Activated CD8-positive, alpha-beta memory T cell treated with anti-CD3 and anti-CD28 coated beads, Interleukin-2, amount 50 U/mL, for 1 hour (primary cell): ENCODE measurements around the gene CRYBA1.
"Not testable (repeated sequence)": the region's sequence is repeated elsewhere in the genome, so short reads cannot be mapped to it uniquely, and the experiment has no call there.

Experiments used
- DNase-seq: peaks from one replicate; pipeline ENCODE4 v3.0.0-alpha.2; 2020; ENCODE audit errors: extremely low read depth

CRYBA1 gene

GRCh38 chr17:29246628-29247027 lies at the start of gene CRYBA1:
TSS of gene CRYBA1 (plus strand) at chr17:29246859. CDS start at chr17:29246864, 5 bp downstream.
- DNase-seq: no peak

GRCh38 chr17:29197516-29198272 lies 49.0 kb upstream of the CRYBA1 start:
- DNase-seq: no peak

- DNase-seq: not testable (repeated sequence)
Measured at GRCh38 chr17:29204068-29204804, 42.4 kb upstream of the CRYBA1 start.

DNA sequence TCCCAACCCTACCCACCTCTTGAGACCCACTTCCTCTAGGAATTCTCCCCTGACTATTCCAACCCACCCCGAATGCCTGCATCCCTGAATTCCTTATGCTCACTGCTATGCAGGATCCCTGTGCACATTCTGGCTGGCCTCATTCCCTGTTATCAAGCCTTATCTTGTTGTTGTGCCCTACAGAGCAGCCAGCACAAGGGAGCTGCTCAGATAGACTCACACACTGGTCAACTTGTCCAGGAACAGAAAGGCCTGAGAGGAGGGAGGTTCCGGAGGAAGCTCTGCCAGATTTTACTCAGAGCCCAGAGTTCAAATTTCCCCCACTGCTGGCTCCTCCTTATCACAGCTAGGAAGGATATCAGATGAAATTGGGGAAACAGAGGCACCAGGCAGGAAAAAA lies 41.6 kb upstream of the CRYBA1 start:
- DNase-seq: no peak

DNA sequence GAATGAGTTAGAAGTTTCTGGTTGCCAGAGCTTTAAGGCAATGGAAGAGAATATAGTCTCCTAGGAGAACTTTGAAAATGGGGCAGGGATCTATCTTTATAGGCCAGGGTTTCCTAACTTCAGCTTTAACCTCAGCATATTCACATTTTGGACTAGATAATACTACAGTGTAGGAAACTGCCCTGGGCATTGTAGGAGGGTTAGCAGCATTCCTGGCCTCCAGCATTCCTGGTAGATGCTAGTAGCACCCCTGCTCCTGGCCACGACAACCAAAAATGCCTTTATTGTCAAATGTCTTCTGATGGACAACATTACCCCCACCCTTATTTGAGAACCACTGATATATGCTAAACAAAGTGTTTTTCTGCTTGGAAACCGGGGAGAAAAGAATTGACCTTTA lies 38.7 kb upstream of the CRYBA1 start:
- no peak for DNase-seq

DNA sequence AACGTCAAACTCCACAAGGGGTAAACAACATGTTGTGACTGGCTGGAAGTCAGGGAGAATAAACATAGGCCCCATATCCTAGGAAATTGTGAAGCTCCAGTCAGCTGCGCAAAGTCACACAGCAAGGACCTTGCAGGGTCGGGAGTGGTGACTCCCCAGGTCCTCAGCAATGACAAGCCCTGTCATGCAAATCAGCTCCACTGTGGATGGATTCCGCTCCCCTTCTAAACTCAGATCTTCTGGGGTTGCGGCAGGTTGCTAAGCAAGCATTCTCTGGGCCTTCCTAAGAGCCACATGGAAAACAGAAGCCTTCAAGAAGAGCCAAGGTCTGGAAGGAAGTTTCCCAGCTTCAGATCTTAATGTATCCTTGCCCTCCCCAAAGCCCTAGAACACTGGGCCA lies 37.6 kb upstream of the CRYBA1 start:
- DNase-seq: no peak

GRCh38 chr17:29210879-29211278 lies 35.8 kb upstream of the CRYBA1 start:
- no peak for DNase-seq

DNA sequence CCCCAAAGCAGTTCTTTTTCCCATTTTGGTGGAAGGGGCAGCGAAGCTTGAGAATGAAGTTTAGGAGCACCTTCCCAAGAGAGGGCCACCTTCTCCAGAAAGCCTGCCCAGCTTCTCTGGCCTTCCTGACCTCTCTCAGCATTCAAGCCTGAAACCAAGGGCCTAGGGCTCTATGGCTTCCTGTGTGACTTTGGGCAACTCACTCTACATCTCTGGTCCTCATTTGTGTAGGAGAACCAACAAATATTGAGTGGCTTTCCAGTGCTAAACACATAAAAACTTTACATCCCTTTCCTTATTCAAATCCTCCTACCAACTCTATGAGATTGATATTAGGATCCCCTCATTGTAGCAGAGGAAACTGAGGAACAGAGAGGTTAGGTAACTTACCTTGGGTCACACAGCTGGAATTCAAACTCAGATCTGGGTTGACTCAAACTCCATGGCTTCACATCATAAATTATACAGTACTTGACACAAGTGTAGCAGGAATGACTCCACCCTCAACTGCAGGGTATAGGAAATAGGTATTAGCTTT lies 34.5 kb upstream of the CRYBA1 start:
- no peak for DNase-seq

DNA sequence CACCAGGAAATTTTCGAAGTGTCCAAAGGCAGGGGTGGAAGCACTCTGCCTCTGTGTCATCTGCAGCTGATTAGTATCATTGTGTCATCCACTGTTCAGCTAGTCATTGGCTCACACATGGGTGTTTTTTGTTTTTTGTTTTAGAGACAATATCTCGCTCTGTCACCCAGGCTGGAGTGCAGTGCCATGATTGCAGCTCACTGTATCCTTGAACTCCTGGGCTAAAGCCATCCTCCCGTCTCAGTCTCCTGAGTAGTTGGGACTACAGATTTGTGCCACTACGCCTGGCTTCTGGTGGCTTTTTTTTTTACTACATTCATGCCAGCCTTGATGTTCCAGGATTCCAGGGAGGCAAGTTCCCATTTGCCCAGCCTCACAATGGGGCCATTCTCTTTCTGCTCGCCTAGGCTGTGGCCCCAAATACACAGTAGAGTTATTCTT lies 34.0 kb upstream of the CRYBA1 start:
- no peak for DNase-seq

GRCh38 chr17:29214215-29215146 lies 32.2 kb upstream of the CRYBA1 start:
- no peak for DNase-seq

GRCh38 chr17:29215174-29215573 lies 31.5 kb upstream of the CRYBA1 start:
- DNase-seq: no peak

DNA sequence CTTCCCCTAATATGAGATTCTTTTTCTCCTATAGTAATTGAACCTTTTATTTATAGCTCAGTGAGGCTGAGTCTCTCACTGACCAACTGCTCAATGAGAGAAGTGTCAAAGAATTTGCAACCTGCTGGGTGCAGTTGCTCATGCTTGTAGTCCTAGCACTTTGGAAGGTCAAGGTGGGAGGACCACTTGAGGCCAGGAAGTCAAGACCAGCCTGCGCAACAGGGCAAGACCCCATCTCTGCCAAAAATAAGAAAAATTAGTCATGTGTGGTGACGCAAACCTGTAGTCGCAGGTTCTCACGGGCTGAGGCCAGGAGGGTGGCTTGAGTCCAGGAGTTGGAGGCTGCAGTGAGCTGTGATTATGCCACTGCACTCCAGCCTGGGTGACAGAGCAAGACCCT lies 30.9 kb upstream of the CRYBA1 start:
- DNase-seq: no peak

GRCh38 chr17:29216181-29216580 lies 30.5 kb upstream of the CRYBA1 start:
- no peak for DNase-seq

DNA sequence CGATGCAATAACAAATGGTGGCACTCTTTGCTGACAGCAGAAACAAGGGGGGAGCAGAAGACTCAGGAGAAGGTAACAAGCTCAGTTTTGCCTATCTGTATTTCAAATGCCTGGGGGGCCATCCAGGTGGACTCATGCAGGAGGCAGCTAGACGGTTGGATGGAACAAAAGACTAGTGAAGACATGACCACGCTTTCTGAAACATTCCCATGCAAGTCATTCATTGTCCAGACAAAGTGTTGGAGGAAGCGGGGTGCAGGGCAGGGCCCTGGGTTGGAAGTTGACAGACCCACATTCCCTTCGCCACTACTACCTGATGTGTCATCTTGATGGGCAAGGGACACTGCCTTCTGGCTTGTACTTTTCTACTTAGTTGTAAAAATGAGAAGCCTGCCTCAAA lies 29.8 kb upstream of the CRYBA1 start:
- no peak for DNase-seq

- DNase-seq: peak; percentile 13
Measured at GRCh38 chr17:29219378-29220047, 27.1 kb upstream of the CRYBA1 start.

- not testable (repeated sequence) for DNase-seq
Measured at GRCh38 chr17:29221338-29221737, 25.3 kb upstream of the CRYBA1 start.

DNA sequence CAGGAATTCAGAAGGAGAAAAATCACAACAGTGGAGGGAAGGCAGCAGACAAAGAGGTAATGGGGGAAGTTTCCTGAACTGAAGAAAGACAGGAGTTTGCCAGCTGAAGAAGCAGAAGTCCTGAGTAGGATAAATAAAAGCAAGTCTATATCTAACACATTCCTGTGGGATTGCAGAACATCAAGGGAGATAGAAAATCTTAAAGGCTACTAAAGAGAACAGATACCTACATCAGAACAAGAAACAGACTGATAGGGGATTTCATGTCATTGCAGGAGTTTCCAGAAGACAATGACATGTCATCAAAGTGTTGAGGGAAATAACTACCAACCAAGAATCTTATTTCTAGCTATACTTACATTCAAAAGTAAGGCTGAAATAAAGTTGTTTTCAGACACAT lies 21.3 kb upstream of the CRYBA1 start:
- no peak for DNase-seq

DNA sequence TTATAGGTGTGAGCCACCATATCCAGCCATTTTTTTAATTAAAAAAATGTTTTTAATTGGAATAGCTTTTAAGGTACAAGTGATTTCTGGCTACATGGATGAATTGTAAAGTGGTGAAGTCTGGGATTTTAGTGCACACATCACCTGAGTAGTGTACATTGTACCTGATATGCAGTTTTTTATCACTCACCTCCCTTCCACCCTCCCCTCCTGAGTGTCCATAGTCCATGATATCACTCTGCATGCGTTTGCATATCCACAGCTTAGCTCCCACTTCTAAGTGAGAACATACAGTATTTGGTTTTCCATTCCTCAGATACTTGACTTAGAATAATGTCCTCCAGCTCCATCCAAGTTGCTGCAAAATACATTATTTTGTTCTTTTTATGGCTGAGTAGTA lies 13.4 kb upstream of the CRYBA1 start:
- no peak for DNase-seq

GRCh38 chr17:29234972-29235371 lies 11.7 kb upstream of the CRYBA1 start:
- DNase-seq: not testable (repeated sequence)

DNA sequence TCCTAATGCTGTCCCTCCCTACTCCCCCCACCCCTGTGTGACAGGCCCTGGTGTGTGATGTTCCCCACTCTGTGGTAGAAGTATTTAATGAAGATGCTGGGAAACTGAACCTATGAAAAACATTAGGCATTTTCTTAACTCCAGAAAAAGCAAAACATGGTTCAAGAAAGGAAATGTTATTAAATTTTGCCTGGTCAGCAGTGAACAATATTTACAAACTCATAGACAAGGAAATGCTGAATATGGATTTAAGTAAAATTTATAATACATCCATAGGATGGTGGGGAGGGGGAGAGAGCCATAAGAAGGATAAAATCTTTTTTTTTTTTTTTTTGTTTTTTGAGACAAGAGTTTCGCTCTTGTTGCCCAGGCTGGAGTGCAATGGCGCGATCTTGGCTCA lies 10.8 kb upstream of the CRYBA1 start:
- no peak for DNase-seq

GRCh38 chr17:29237476-29238132 lies 9.1 kb upstream of the CRYBA1 start:
- DNase-seq: no peak
